ENCODE results near the gene PDE11A. TPM values are rescaled to one million over a fixed set of nuclear protein-coding genes. Genes with fewer than 3 reads are reported as not detected.

The PDE11A gene
- total RNA-seq, 1 experiment from 2014 or later, result 0.61 TPM

DNA sequence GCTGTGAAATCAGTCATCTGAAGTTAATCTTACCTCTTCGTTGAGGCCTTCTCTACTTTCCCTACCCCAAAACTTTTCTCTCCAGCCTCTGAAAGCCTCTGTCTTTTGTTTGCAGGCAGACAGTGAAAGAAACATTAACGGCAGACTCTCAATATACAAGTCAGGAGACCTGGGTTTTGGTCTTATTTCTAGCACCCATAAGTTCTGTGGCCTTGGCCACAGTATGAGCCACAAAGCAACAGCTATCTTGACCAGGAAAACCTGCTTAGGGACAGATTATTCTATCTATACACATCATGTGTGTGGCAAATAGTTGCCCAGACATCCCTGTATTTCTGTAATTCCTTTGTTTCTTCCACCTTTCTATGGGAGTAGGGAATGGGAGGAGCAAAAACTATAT, 361.7 kb downstream of the PDE11A start:
- no peak overlapping the region for H2AFZ ChIP-seq (ENCODE audit: low read depth, low read length, poor library complexity, severe bottlenecking)
- TF ChIP-seq ATF3 (IDR thresholded peaks at IDR 0.05), result no peak
- no peak for TF ChIP-seq ELF1 (IDR thresholded peaks at IDR 0.05; ENCODE audit: borderline replicate concordance, low read depth)
- TF ChIP-seq POLR2AphosphoS5 (IDR thresholded peaks at IDR 0.05; ENCODE audit: low read depth, low read length), result no peak
- TF ChIP-seq EZH2 (IDR thresholded peaks at IDR 0.05), result no peak
- TF ChIP-seq, protein P1, sequence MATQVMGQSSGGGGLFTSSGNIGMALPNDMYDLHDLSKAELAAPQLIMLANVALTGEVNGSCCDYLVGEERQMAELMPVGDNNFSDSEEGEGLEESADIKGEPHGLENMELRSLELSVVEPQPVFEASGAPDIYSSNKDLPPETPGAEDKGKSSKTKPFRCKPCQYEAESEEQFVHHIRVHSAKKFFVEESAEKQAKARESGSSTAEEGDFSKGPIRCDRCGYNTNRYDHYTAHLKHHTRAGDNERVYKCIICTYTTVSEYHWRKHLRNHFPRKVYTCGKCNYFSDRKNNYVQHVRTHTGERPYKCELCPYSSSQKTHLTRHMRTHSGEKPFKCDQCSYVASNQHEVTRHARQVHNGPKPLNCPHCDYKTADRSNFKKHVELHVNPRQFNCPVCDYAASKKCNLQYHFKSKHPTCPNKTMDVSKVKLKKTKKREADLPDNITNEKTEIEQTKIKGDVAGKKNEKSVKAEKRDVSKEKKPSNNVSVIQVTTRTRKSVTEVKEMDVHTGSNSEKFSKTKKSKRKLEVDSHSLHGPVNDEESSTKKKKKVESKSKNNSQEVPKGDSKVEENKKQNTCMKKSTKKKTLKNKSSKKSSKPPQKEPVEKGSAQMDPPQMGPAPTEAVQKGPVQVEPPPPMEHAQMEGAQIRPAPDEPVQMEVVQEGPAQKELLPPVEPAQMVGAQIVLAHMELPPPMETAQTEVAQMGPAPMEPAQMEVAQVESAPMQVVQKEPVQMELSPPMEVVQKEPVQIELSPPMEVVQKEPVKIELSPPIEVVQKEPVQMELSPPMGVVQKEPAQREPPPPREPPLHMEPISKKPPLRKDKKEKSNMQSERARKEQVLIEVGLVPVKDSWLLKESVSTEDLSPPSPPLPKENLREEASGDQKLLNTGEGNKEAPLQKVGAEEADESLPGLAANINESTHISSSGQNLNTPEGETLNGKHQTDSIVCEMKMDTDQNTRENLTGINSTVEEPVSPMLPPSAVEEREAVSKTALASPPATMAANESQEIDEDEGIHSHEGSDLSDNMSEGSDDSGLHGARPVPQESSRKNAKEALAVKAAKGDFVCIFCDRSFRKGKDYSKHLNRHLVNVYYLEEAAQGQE (IDR thresholded peaks at IDR 0.05; ENCODE audit: low read depth), result no peak
- TF ChIP-seq, protein P2, sequence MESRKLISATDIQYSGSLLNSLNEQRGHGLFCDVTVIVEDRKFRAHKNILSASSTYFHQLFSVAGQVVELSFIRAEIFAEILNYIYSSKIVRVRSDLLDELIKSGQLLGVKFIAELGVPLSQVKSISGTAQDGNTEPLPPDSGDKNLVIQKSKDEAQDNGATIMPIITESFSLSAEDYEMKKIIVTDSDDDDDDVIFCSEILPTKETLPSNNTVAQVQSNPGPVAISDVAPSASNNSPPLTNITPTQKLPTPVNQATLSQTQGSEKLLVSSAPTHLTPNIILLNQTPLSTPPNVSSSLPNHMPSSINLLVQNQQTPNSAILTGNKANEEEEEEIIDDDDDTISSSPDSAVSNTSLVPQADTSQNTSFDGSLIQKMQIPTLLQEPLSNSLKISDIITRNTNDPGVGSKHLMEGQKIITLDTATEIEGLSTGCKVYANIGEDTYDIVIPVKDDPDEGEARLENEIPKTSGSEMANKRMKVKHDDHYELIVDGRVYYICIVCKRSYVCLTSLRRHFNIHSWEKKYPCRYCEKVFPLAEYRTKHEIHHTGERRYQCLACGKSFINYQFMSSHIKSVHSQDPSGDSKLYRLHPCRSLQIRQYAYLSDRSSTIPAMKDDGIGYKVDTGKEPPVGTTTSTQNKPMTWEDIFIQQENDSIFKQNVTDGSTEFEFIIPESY (IDR thresholded peaks at IDR 0.05; ENCODE audit: extremely low read depth, insufficient replicate concordance, low read length), result no peak
- no peak for TF ChIP-seq SP1 (IDR thresholded peaks at IDR 0.05; ENCODE audit: low read depth)
- TF ChIP-seq YY1 (IDR thresholded peaks at IDR 0.05; ENCODE audit: extremely low read depth, insufficient replicate concordance, low read depth, low read length), result no peak
- TF ChIP-seq ZFX (IDR thresholded peaks at IDR 0.05), result no peak
- no peak for TF ChIP-seq CBX3 (IDR thresholded peaks at IDR 0.05; ENCODE audit: low read depth)
- no peak for TF ChIP-seq RAD21 (IDR thresholded peaks at IDR 0.05; ENCODE audit: low read depth)
- TF ChIP-seq JUND (IDR thresholded peaks at IDR 0.05), result no peak
- no peak for TF ChIP-seq EZH2phosphoT487 (IDR thresholded peaks at IDR 0.05; ENCODE audit: borderline replicate concordance)
- no peak for TF ChIP-seq ZNF274 (IDR thresholded peaks at IDR 0.05; ENCODE audit: low read depth, low read length)
- TF ChIP-seq CEBPB (IDR thresholded peaks at IDR 0.05; ENCODE audit: low read depth), result no peak
- TF ChIP-seq EGR1 (IDR thresholded peaks at IDR 0.05; ENCODE audit: low read depth), result no peak
- no peak for TF ChIP-seq SIN3A (IDR thresholded peaks at IDR 0.05; ENCODE audit: low read depth)
- no peak for TF ChIP-seq FOSL1 (IDR thresholded peaks at IDR 0.05; ENCODE audit: low read depth)
- no peak for TF ChIP-seq SRF (IDR thresholded peaks at IDR 0.05; ENCODE audit: low read depth)
- no peaks in the 10 kb centered on the region for H3K36me3 ChIP-seq (ENCODE audit: control insufficient read depth in 1 of 2, insufficient read depth in 2 of 2, low read length in 2 of 2)
- intact Hi-C loops (cut with micrococcal nuclease), result no loop called here
- H3K27ac ChIP-seq (ENCODE audit: low read depth, low read length), result no peak overlapping the region
- ATAC-seq, result no peak
- H3K4me1 ChIP-seq (ENCODE audit: control insufficient read depth in 1 of 2, insufficient read depth in 2 of 2, low read length in 2 of 2), result no peaks in the 10 kb centered on the region
- ChIA-PET CTCF (no interaction called here), RAD21 (ENCODE audit: low non-redundant PET in 1 of 2, low total read pairs in 2 of 2, uncharacterized antibody in 2 of 2, unreplicated experiment in 2 of 2) (no interaction called here), POLR2A (no interaction called here)
- H3K79me2 ChIP-seq (ENCODE audit: insufficient read depth, low read length), result no peaks in the 10 kb centered on the region
- DNase-seq (ENCODE audit: low read depth, low spot score), result no peak
- no peaks in the 10 kb centered on the region for H3K9me2 ChIP-seq (ENCODE audit: insufficient read depth)
- BruUV-seq (replicated peaks), result no TSS peak
- H3K9me3 ChIP-seq (ENCODE audit: control insufficient read depth in 1 of 2, insufficient read depth in 1 of 2, low read depth in 1 of 2, low read length in 2 of 2), result no peaks in the 10 kb centered on the region
- H3K4me2 ChIP-seq (ENCODE audit: low read length), result no peak overlapping the region
- no peak overlapping the region for H3K9ac ChIP-seq (ENCODE audit: low read length)
- H4K20me1 ChIP-seq (ENCODE audit: insufficient read depth), result no peaks in the 10 kb centered on the region
- no peak overlapping the region for H3K4me3 ChIP-seq (replicated peaks in 1 of 2; ENCODE audit: low read depth in 1 of 2, low read length in 2 of 2)
- peaks cover 12% of the 10 kb centered on the region for H3K27me3 ChIP-seq (ENCODE audit: insufficient read depth, low read length)
